ENCODE measurements around the gene MMP26. TPM values are rescaled to one million over a fixed set of nuclear protein-coding genes. Genes with fewer than 3 reads are reported as not detected.

Gene MMP26
- total RNA-seq, result not detected

GRCh38 chr11:4704054-4704789 is at the start of gene MMP26:
MMP26 (plus strand) TSS chr11:4704784.

DNA sequence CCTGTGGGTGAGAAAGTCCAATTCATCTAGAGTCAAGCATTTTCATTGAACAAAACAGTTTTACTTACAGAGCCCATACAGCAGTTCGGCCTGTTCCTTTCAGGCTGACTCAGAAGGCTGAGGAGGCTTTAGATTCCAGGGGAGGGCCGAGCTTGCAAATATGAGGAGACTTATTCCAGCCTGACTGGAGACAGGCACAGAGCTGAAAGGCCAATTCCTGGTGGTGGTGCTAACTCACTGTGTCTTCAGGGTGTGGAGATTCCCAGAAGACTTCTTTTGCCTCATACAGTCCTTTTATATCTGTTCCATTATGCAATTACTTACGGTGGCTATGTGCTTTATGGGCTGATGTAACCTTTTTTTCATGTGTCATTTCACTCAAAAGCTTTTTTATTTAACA is 7.0 kb upstream of the MMP26 start, which contains the start of gene OR51E2:
TSS of gene OR51E2 (minus strand) at position 269 of the 400 bp plus-strand sequence. CDS start 15,142 bp downstream, outside the sequence.

Other genes with a start within 250 kb of the MMP26 start
- not detected for gene OR52K1, start 222.1 kb upstream of the MMP26 start, total RNA-seq
- not detected for gene OR52M1, start 159.6 kb upstream of the MMP26 start, total RNA-seq
- not detected for gene OR52I2, start 123.0 kb upstream of the MMP26 start, total RNA-seq
- not detected for gene OR52I1, start 110.7 kb upstream of the MMP26 start, total RNA-seq
- gene TRIM68, start 96.6 kb upstream of the MMP26 start, total RNA-seq, result 13.8 TPM
- not detected for gene OR51D1, start 67.3 kb upstream of the MMP26 start, total RNA-seq
- gene OR51E1, start 60.8 kb upstream of the MMP26 start, total RNA-seq, result not detected
- gene OR51E2, start 6.9 kb upstream of the MMP26 start, total RNA-seq, result not detected
- not detected for gene OR51F1, start 65.2 kb downstream of the MMP26 start, total RNA-seq
- not detected for gene OR52R1, start 99.6 kb downstream of the MMP26 start, total RNA-seq
- gene OR51F2, start 116.5 kb downstream of the MMP26 start, total RNA-seq, result not detected
- not detected for gene OR51S1, start 144.4 kb downstream of the MMP26 start, total RNA-seq
- gene OR51T1, start 177.1 kb downstream of the MMP26 start, total RNA-seq, result not detected
- not detected for gene OR51A7, start 199.0 kb downstream of the MMP26 start, total RNA-seq
- not detected for gene OR51G2, start 214.6 kb downstream of the MMP26 start, total RNA-seq
- gene OR51G1, start 219.6 kb downstream of the MMP26 start, total RNA-seq, result not detected
- gene OR51A4, start 242.8 kb downstream of the MMP26 start, total RNA-seq, result not detected